LNCAP (cell line): ENCODE data around the gene GABRR3.
A peak's percentile ranks its signal among the peaks of the same experiment; 100 is the strongest.

Experiments
- CTCF ChIP-seq: fragments of 450-650 bp; IDR thresholded peaks from 2 replicates; pipeline ENCODE4 v1.5.1; 2017; ENCODE audit warnings: mild to moderate bottlenecking

GABRR3 gene

DNA sequence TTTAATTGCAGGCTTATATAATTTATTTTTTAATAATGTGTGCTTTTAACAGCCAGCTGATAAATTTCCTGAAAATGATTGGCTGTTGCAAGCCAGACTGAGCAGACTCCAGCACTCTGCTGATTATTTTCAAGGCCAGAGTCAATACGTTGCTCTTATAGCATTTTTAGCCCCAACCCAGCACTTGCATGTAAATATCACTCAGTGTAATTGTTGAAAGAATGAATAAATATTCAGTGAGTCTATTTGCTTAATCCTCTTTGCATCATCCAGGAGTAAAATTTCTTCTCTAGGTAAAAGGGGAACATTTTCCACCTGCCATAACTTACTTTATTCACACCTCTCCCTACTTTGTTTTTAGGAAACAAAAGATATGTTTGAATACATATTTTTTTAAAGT lies 2.9 kb downstream of the GABRR3 start:
- TF ChIP-seq CTCF = no peak

DNA sequence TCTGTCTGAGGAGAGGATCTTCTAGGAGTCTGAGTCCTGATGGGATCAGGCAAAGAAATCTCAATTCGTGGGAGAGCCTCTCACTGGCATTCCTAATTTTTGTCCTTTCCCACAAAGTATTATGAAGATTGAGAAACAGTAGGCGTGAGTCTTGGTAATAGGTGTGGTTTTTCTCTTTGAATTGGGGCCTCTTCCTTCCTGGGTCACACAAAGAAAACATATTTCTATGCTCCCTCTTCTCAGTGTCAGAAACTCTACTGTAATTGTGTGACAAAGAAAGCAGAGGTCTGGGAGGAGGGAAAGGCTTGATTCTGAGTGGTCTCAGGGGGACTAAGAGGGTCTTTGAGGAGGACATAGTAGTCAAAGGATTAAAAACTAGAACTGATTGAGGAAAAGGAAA lies 6.0 kb downstream of the GABRR3 start:
- no peak for TF ChIP-seq CTCF

DNA sequence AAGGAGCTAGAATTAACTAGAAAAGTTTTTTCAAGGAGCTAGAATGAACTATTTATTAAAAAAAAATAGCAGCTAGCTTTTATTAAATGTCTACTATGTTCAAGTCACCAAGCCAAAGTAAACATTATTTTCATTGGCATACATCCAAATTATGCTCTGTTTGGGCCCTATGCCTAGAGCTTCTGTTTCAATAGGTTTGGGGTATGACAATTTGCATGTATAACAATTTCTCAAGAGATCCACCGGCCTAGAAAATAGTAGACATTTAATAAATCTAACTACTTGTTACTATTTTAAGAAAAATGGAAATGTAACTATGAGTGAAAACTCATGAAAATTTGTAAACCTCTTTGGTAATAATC lies 8.0 kb downstream of the GABRR3 start:
- no peak for TF ChIP-seq CTCF

GRCh38 chr3:98026425-98027084 lies 8.6 kb downstream of the GABRR3 start:
- TF ChIP-seq CTCF = no peak

GRCh38 chr3:98025392-98025945 lies 9.6 kb downstream of the GABRR3 start:
- no peak for TF ChIP-seq CTCF

GRCh38 chr3:98022978-98023820 lies 11.9 kb downstream of the GABRR3 start:
- peak; percentile 86 for TF ChIP-seq CTCF

DNA sequence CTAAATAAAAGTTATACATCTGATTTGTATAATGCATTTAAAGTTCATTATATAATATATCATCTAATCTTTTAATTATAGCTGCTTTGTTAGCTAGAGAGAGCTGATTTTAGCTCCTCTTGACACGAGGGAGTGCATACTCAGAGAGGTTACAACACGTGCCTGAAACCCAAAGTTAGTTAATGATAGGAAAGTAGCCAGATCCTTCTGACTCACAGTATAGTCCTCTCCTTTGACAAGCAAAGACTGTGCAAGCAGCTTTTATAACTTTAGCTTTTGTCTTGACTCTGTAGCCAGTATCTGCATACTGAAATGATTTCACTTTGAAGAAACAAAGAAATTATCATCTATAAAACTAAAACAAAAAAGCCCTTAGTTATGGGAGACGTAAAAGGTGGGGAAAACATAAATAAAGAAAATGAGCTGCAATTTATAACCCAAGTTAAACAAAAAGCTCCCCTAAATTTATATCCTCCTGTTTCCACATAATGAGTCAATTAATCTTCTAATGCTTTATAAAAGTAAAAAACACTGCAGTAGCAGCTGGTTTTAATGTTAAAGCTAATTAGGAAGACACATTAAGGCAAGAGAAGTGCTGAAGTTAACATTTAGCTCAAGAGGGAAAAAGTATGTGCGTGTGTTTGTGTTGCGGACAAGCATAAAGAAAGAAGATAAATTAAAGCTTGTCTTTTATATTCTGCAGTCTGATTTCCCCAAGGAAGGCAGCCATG lies 13.1 kb downstream of the GABRR3 start:
- TF ChIP-seq CTCF = no peak
